Epidermal melanocyte (primary cell): Measurements from ENCODE around the gene SMAD7.

Source experiments
- DNase-seq: peaks from one replicate; pipeline ENCODE4 v3.0.0; 2011; ENCODE audit warnings: low spot score; ENCODE audit not compliant: insufficient read length

Gene SMAD7

GRCh38 chr18:48947092-48947491, 3.7 kb downstream of the SMAD7 start:
- DNase-seq: no peak

GRCh38 chr18:48946329-48946835, 4.4 kb downstream of the SMAD7 start:
- no peak for DNase-seq

- DNase-seq: no peak
Observed at GRCh38 chr18:48945953-48946217, 4.9 kb downstream of the SMAD7 start.

GRCh38 chr18:48944634-48945033, 6.1 kb downstream of the SMAD7 start:
- no peak for DNase-seq

GRCh38 chr18:48943736-48944527, 6.8 kb downstream of the SMAD7 start:
- DNase-seq: no peak

- no peak for DNase-seq
Observed at GRCh38 chr18:48943333-48943732, 7.4 kb downstream of the SMAD7 start.

- peak; percentile 83 for DNase-seq
Observed at GRCh38 chr18:48942554-48943261, 8.1 kb downstream of the SMAD7 start.

GRCh38 chr18:48942086-48942485, 8.7 kb downstream of the SMAD7 start:
- no peak for DNase-seq

- no peak for DNase-seq
Observed at GRCh38 chr18:48941672-48942071, 9.1 kb downstream of the SMAD7 start.

GRCh38 chr18:48940854-48941611, 9.7 kb downstream of the SMAD7 start:
- DNase-seq: no peak

- DNase-seq: no peak
Observed at GRCh38 chr18:48939205-48940097, 11.3 kb downstream of the SMAD7 start.

GRCh38 chr18:48938827-48939204, 11.9 kb downstream of the SMAD7 start:
- DNase-seq: no peak

GRCh38 chr18:48937869-48938750, 12.7 kb downstream of the SMAD7 start:
- DNase-seq: no peak

GRCh38 chr18:48935433-48935774, 15.4 kb downstream of the SMAD7 start:
- no peak for DNase-seq

- DNase-seq: no peak
Observed at GRCh38 chr18:48934723-48935432, 15.9 kb downstream of the SMAD7 start.

- DNase-seq: no peak
Observed at GRCh38 chr18:48934415-48934722, 16.4 kb downstream of the SMAD7 start.

GRCh38 chr18:48933578-48934414, 17.0 kb downstream of the SMAD7 start:
- no peak for DNase-seq

GRCh38 chr18:48932822-48933510, 17.8 kb downstream of the SMAD7 start:
- DNase-seq: no peak
